ENCODE data around the gene PRPS2.

DNA sequence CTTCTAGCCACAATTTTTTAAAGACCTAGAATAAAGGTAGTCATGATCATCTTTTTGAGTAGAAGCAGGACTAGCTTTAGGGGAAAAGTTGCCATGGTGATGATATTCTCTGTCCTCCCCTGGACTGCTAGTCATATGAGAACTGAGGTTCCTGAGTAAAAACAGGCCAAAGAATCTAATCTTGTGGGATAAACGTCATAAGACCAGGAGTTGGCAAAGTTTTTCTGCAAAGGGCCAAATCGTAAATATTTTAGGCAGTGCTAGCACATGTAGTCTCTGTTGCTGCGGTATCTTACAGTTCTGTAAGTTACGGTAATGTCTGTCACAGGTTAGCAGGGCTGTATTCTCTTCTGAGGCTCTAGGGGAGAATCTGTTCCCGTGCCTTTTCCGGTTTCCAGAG, 3.4 kb downstream of the PRPS2 start:
- TF ChIP-seq, protein P1, sequence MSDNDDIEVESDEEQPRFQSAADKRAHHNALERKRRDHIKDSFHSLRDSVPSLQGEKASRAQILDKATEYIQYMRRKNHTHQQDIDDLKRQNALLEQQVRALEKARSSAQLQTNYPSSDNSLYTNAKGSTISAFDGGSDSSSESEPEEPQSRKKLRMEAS (IDR thresholded peaks at IDR 0.05), result no peak
- no peak for TF ChIP-seq YY1 (IDR thresholded peaks at IDR 0.05; ENCODE audit: low read depth)
- no peak for TF ChIP-seq ZBTB7A (IDR thresholded peaks at IDR 0.05; ENCODE audit: low read depth)
- TF ChIP-seq TEAD4 (IDR thresholded peaks at IDR 0.05), result no peak
- TF ChIP-seq TCF12 (IDR thresholded peaks at IDR 0.05; ENCODE audit: low read depth), result no peak
- TF ChIP-seq EGR1 (IDR thresholded peaks at IDR 0.05), result no peak

Measured in Ishikawa (cell line).